Osteocyte (in vitro differentiated cells): Measurements from ENCODE around the gene CNGA3. TPM values are rescaled to one million over a fixed set of nuclear protein-coding genes. Genes with fewer than 3 reads are reported as not detected.

Experiments used
- DNase-seq: peaks from one replicate; pipeline ENCODE4 v3.0.0; 2021; ENCODE audit warnings: mixed read lengths; ENCODE audit not compliant: unreplicated experiment; ENCODE audit errors: extremely low spot score
- H3K27ac Mint-ChIP-seq: one replicate; pipeline ENCODE4 v1.8.0; 2021; ENCODE audit warnings: mild to moderate bottlenecking, mixed read lengths; ENCODE audit not compliant: unreplicated experiment
- H3K27me3 Mint-ChIP-seq: one replicate; pipeline ENCODE4 v1.8.0; 2021; ENCODE audit warnings: mixed read lengths; ENCODE audit not compliant: unreplicated experiment
- H3K36me3 Mint-ChIP-seq: one replicate; pipeline ENCODE4 v1.8.0; 2021; ENCODE audit warnings: mixed read lengths; ENCODE audit not compliant: unreplicated experiment
- H3K4me1 Mint-ChIP-seq: one replicate; pipeline ENCODE4 v1.8.0; 2021; ENCODE audit warnings: mixed read lengths; ENCODE audit not compliant: unreplicated experiment
- H3K4me3 Mint-ChIP-seq: one replicate; pipeline ENCODE4 v1.8.0; 2021; ENCODE audit warnings: mild to moderate bottlenecking, moderate library complexity, mixed read lengths; ENCODE audit not compliant: unreplicated experiment
- H3K9me3 Mint-ChIP-seq: one replicate; pipeline ENCODE4 v1.8.0; 2021; ENCODE audit warnings: mixed read lengths; ENCODE audit not compliant: unreplicated experiment
- CTCF ChIP-seq: fragments of 200-600 bp; sonication (generic); IDR thresholded peaks from 2 replicates; pipeline ENCODE4 v1.5.0; 2021; ENCODE audit warnings: antibody characterized with exemption, mild to moderate bottlenecking, moderate library complexity
- total RNA-seq: library from RNA; stranded (reverse); gene quantifications from 2 replicates; pipeline ENCODE4 v1.2.1, GENCODE V29; 2021

Gene CNGA3
- total RNA-seq, 1 donor from 2014 or later, result not detected

GRCh38 chr2:98389251-98389605 lies 43.0 kb downstream of the CNGA3 start:
- Mint-ChIP-seq H3K4me3 (no peak overlapping the region), H3K9me3 (no peaks in the 10 kb centered on the region), H3K36me3 (no peaks in the 10 kb centered on the region), H3K27ac (no peak overlapping the region), H3K4me1 (no peaks in the 10 kb centered on the region), H3K27me3 (peaks cover 20% of the 10 kb centered on the region)
- no peak for DNase-seq
- no peak for TF ChIP-seq CTCF

GRCh38 chr2:98390571-98391476 lies 44.6 kb downstream of the CNGA3 start:
- Mint-ChIP-seq H3K4me1 (no peaks in the 10 kb centered on the region), H3K9me3 (no peaks in the 10 kb centered on the region), H3K4me3 (no peak overlapping the region), H3K27ac (no peak overlapping the region), H3K27me3 (peaks cover 20% of the 10 kb centered on the region), H3K36me3 (no peaks in the 10 kb centered on the region)
- DNase-seq, result peak; percentile 78
- no peak for TF ChIP-seq CTCF

GRCh38 chr2:98391581-98392270 lies 45.5 kb downstream of the CNGA3 start:
- TF ChIP-seq CTCF, result no peak
- H3K36me3 Mint-ChIP-seq, result no peaks in the 10 kb centered on the region

GRCh38 chr2:98393354-98393753 lies 47.1 kb downstream of the CNGA3 start:
- no peak for TF ChIP-seq CTCF
- Mint-ChIP-seq H3K27ac (no peak overlapping the region), H3K36me3 (no peaks in the 10 kb centered on the region), H3K9me3 (no peaks in the 10 kb centered on the region), H3K4me1 (no peaks in the 10 kb centered on the region), H3K27me3 (peaks cover 19% of the 10 kb centered on the region), H3K4me3 (no peak overlapping the region)
- peak; percentile 71 for DNase-seq

More at GRCh38 chr2:98391581-98392270, 45.5 kb downstream of the CNGA3 start:
- peaks cover 18% of the 10 kb centered on the region for H3K27me3 Mint-ChIP-seq
- no peaks in the 10 kb centered on the region for H3K4me1 Mint-ChIP-seq
- peak; percentile 73 for DNase-seq
- no peak overlapping the region for H3K27ac Mint-ChIP-seq
- no peaks in the 10 kb centered on the region for H3K9me3 Mint-ChIP-seq
- H3K4me3 Mint-ChIP-seq, result no peak overlapping the region

- TF ChIP-seq CTCF, result no peak
- DNase-seq, result no peak
- H3K4me3 Mint-ChIP-seq, result no peak overlapping the region
- no peaks in the 10 kb centered on the region for H3K36me3 Mint-ChIP-seq
- H3K27ac Mint-ChIP-seq, result no peak overlapping the region
- no peaks in the 10 kb centered on the region for H3K9me3 Mint-ChIP-seq
- H3K4me1 Mint-ChIP-seq, result no peaks in the 10 kb centered on the region
- H3K27me3 Mint-ChIP-seq, result peaks cover 30% of the 10 kb centered on the region
Measured at GRCh38 chr2:98394595-98395153, 48.4 kb downstream of the CNGA3 start.
